ENCODE data around the gene GRPEL2. TPM values are rescaled to one million over a fixed set of nuclear protein-coding genes. Genes with fewer than 3 reads are reported as not detected.

GRPEL2 gene
- total RNA-seq, 2 donors from 2014 or later, result 14.5 to 16.4 TPM

DNA sequence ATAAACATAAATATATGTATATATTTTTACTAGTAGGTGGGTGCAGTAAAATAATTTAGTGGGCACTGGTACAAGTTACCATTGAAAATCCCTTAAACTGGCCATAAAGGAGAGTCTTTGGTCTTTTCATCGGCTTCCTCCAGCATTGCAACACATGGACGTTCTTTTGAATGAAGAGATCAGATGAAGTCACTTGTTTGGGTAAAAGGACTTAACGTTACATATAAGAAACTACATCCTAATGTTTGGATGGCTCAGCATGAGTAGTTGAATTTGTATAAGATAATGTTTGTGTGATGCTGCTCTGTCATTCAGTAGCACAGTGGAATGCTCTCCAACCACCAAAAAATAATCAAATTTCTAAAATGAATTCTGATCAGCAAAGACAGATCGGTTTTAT, 42.1 kb upstream of the GRPEL2 start:
- no peak for DNase-seq
- intact Hi-C loops (cut with DNase I), result no loop called here
- no peak overlapping the region for H3K4me3 ChIP-seq

DNA sequence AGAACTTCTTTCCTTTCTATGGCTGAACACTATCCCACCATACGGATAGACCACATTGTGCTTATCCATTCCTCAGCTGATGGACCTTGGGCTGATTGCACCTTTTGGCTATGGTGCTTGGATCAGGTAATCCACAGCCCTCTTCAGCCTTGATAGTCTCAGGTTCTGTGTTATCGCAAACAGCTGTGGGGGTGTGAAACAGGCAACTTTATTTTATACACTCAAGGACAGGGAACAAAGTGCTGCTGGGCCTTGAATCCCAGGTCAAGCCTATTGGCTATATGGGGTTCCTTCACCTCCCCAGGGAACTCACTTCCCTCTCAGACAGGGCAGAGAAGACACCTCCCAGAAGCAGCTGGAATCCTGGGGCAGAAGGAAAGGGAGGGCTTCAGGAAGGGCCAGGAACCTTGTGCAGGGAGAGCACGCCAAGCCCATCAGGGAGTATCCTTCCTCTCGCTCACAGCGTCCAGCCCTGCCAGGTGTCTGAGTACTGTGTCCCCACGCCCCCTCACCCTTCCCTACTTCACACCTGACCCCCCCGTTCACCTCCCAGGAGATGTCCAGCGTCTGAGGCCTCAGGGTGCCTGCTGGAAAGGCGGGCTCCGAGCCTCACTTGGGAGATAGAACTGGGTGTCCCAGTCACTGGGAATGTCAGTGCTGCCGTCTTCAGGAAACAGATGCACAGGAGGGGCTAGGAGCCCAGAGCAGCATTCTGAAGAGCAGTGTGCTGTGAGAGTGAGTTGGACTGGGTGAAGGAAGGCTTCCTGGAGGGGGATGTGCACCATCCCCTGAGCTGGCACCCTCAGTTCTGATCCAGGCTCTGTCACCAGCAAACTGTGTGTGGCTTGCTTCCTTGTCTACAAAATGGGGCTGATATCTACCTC, 40.9 kb upstream of the GRPEL2 start:
- TF ChIP-seq, protein P1, sequence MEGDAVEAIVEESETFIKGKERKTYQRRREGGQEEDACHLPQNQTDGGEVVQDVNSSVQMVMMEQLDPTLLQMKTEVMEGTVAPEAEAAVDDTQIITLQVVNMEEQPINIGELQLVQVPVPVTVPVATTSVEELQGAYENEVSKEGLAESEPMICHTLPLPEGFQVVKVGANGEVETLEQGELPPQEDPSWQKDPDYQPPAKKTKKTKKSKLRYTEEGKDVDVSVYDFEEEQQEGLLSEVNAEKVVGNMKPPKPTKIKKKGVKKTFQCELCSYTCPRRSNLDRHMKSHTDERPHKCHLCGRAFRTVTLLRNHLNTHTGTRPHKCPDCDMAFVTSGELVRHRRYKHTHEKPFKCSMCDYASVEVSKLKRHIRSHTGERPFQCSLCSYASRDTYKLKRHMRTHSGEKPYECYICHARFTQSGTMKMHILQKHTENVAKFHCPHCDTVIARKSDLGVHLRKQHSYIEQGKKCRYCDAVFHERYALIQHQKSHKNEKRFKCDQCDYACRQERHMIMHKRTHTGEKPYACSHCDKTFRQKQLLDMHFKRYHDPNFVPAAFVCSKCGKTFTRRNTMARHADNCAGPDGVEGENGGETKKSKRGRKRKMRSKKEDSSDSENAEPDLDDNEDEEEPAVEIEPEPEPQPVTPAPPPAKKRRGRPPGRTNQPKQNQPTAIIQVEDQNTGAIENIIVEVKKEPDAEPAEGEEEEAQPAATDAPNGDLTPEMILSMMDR (IDR thresholded peaks at IDR 0.05), result no peak
- Histone ChIP-seq H3K4me3 (no peak overlapping the region), H3K4me1 (no peaks in the 10 kb centered on the region), H3K36me3 (no peaks in the 10 kb centered on the region), H3K27ac (no peak overlapping the region), H3K27me3 (no peaks in the 10 kb centered on the region), H3K9ac (ENCODE audit: low read depth in 2 of 2, low read length in 2 of 2) (no peak overlapping the region), H3K9me3 (no peaks in the 10 kb centered on the region)
- intact Hi-C loops (cut with DNase I), result no loop called here
- DNase-seq, result no peak

More for the DNA sequence above, 42.1 kb upstream of the GRPEL2 start:
- Histone ChIP-seq H3K27me3 (no peaks in the 10 kb centered on the region), H3K9ac (ENCODE audit: low read depth in 2 of 2, low read length in 2 of 2) (no peak overlapping the region), H3K36me3 (no peaks in the 10 kb centered on the region), H3K27ac (no peak overlapping the region), H3K4me1 (no peaks in the 10 kb centered on the region), H3K9me3 (no peaks in the 10 kb centered on the region)
- TF ChIP-seq, protein P1 (IDR thresholded peaks at IDR 0.05), result no peak

DNA sequence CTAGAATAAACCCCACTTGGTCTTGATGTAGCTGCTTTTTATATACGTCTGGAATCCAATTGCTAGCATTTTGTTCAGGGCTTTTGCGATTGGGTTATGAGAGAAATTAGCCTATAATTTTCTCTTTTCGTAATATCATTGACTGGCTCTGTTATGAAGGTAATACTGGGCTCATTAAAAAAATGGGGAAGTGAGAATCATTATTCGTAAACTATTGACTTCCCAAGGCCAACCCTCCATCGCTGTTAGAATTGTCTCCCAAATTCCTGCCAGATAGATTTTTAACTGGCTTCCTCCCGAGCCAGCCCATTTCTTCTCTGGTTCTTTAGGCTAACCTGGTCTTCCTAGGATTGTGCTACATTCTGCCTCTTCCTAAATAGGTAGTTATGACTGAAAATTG, 35.9 kb upstream of the GRPEL2 start:
- no peak overlapping the region for H3K9ac ChIP-seq (ENCODE audit: low read depth in 2 of 2, low read length in 2 of 2)
- no peaks in the 10 kb centered on the region for H3K9me3 ChIP-seq
- no peak overlapping the region for H3K4me3 ChIP-seq
- no peak for DNase-seq
- TF ChIP-seq, protein P1 (IDR thresholded peaks at IDR 0.05), result no peak
- no peak overlapping the region for H3K27ac ChIP-seq
- no peaks in the 10 kb centered on the region for H3K27me3 ChIP-seq
- no peaks in the 10 kb centered on the region for H3K36me3 ChIP-seq
- intact Hi-C loops (cut with DNase I), result no loop called here
- H3K4me1 ChIP-seq, result no peaks in the 10 kb centered on the region

DNA sequence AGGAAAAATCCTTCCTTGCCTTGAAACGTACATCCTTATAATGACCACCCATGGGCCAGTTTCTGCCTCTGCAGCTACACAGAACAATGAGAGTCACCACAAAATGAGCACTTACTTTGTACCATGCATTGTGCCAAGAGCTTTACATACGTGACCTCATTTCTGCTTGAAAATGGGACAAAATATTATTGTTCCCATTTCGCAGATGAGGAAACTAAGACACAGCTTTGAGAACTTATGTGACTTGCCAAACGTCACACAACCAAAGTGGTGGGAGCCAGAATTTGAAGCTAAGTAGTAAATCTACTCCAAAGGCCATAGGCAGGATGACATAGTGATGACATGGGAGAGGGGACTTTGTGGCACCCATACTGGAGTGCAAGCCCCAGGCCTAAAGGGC, 34.8 kb upstream of the GRPEL2 start:
- intact Hi-C loops (cut with DNase I), result no loop called here
- no peaks in the 10 kb centered on the region for H3K4me1 ChIP-seq
- H3K36me3 ChIP-seq, result no peaks in the 10 kb centered on the region
- H3K9me3 ChIP-seq, result no peaks in the 10 kb centered on the region
- no peak overlapping the region for H3K9ac ChIP-seq (ENCODE audit: low read depth in 2 of 2, low read length in 2 of 2)
- no peak for DNase-seq
- no peaks in the 10 kb centered on the region for H3K27me3 ChIP-seq
- H3K27ac ChIP-seq, result no peak overlapping the region
- H3K4me3 ChIP-seq, result no peak overlapping the region
- TF ChIP-seq, protein P1 (IDR thresholded peaks at IDR 0.05), result no peak

DNA sequence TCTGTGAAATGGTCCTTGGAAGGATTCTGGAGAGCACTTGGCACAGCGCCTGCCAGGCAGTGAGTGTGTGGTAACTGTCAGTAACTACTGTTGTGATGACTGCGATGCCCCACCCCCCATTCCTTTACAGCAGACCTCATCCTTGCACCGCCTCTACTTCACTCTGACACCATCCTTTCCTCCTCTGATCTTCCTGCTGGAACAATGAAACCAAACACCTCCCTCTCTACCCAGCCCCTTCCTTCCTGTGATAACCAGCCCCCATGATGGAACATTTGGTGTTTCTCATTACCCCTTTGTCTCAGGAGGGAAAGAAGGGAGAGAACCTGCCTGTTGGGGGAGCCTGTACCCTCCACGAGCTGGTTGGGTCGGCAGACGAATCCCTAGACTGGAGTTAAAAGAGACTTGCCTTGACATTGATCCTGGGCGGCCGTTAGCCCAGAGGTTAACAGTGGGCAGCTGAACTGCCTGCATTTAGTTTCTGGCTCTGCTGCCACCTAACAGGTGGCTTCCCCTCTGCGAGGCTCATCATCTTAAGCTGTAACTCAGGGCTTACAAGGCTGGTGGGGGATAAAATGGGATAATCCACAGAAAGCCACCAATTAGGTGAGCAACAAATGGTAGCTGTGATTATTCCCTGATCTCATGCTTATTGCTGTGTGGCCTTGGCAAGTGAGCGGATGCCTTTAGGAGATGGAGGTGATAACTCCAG, 34.2 kb upstream of the GRPEL2 start:
- TF ChIP-seq, protein P1 (IDR thresholded peaks at IDR 0.05), result no peak
- H3K9ac ChIP-seq (ENCODE audit: low read depth in 2 of 2, low read length in 2 of 2), result no peak overlapping the region
- H3K27ac ChIP-seq, result no peak overlapping the region
- no peaks in the 10 kb centered on the region for H3K9me3 ChIP-seq
- H3K4me1 ChIP-seq, result no peaks in the 10 kb centered on the region
- H3K4me3 ChIP-seq, result no peak overlapping the region
- intact Hi-C loops (cut with DNase I), result no loop called here
- no peaks in the 10 kb centered on the region for H3K36me3 ChIP-seq
- DNase-seq, result no peak
- no peaks in the 10 kb centered on the region for H3K27me3 ChIP-seq

Data from colonic mucosa (tissue), 4 donors.